ENCODE results near the gene PDCD4. TPM values are rescaled to one million over a fixed set of nuclear protein-coding genes. Genes with fewer than 3 reads are reported as not detected.
A peak's percentile ranks its signal among the peaks of the same experiment; 100 is the strongest.

PDCD4 gene
- total and polyA plus RNA-seq, 9 of the 15 experiments (the other 6 are each of a cell fraction or from before 2014, with no cell fraction given) = 12.9 to 44.1 (median 33.7) TPM

DNA sequence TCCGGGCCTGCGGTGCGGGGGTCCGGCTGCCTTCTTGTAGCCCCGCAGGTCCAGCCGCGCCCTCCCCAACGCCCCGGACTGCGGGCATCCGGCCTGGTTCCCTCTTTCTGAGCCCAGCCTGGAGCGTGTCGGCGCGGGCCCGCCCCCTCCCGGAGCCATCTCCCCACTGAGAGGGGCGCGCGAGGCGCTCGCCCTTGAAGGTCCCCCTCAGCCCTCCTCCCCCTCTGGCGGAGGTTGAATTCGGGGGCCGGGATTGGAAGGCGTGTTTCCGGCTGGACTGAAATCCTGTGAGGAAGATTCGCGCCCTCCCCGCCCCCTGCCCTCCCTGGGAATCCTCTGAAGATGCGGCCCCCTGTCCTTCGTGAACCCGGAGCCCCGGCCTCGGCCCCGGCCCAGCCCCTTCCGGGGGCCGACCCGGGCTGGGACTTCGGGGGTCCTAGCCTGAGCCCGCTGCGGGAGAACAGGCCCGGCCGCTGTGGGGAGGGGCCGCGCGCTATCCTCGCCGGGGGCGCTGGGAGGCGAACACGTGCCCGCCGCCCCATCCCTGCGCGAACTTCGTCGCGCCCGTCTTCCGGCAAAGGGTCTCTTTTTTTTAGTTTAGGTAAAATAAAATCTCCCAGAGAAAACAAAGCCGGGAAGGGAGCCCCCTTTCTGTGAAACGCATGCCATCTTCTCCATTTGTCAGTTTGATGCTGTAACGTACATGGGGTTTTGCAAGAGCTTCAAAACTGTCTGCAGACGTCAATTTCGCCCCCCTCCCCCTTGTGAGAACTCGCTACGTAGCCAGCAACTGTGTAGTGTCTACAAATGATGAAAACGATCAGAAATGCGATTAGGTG lies 636 bp downstream of the PDCD4 start (continued):
- TF ChIP-seq, protein P1, sequence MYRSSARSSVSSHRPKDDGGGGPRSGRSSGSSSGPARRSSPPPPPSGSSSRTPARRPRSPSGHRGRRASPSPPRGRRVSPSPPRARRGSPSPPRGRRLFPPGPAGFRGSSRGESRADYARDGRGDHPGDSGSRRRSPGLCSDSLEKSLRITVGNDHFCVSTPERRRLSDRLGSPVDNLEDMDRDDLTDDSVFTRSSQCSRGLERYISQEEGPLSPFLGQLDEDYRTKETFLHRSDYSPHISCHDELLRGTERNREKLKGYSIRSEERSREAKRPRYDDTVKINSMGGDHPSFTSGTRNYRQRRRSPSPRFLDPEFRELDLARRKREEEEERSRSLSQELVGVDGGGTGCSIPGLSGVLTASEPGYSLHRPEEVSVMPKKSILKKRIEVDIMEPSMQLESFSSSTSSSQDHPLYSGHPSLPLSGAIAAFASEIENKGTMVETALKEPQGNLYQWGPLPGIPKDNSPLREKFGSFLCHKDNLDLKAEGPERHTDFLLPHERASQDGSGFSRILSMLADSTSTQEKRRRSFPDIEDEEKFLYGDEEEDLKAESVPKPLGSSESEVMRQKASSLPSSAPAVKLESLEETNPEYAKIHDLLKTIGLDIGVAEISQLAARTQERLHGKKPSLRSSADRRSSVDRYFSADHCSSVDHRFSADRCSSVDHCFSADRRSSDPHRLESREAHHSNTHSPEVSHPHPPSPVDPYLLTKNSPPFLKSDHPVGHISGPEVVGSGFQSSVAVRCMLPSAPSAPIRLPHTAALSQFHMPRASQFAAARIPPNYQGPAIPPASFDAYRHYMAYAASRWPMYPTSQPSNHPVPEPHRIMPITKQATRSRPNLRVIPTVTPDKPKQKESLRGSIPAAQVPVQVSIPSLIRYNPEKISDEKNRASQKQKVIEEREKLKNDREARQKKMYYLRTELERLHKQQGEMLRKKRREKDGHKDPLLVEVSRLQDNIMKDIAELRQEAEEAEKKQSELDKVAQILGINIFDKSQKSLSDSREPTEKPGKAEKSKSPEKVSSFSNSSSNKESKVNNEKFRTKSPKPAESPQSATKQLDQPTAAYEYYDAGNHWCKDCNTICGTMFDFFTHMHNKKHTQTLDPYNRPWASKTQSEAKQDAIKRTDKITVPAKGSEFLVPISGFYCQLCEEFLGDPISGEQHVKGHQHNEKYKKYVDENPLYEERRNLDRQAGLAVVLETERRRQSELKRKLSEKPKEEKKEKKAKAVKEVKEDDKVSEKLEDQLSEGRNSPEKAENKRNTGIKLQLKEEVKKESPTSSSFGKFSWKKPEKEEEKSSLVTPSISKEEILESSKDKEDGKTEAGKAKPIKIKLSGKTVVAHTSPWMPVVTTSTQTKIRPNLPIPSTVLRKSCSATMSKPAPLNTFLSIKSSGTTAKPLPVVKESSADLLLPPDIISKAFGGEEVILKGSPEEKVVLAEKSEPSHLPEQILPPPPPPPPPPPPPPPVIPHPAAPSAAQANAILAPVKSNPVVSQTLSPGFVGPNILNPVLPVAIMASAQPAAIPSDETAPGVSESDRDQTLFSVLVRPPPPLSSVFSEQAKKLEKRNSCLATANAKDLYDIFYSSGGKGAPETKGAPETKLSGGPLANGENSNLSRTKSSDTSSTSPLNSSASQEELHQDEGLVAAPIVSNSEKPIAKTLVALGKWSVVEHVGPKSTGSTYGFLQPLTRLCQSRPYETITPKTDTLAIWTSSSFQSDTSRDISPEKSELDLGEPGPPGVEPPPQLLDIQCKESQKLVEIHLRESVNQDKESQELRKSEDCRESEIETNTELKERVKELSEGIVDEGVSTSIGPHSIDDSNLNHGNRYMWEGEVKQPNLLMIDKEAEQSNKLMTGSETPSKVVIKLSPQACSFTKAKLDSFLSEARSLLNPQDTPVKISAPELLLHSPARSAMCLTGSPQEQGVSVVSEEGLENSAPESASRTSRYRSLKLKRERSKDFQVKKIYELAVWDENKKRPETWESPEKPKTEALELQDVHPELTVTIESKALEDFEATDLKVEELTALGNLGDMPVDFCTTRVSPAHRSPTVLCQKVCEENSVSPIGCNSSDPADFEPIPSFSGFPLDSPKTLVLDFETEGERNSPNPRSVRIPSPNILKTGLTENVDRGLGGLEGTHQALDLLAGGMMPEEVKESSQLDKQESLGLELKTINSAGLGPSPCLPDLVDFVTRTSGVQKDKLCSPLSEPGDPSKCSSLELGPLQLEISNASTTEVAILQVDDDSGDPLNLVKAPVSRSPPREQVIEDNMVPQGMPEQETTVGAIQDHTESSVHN (IDR thresholded peaks at IDR 0.05; ENCODE audit: borderline replicate concordance in 1 of 2, low read depth in 1 of 2) = no peak
- TF ChIP-seq, protein P2, sequence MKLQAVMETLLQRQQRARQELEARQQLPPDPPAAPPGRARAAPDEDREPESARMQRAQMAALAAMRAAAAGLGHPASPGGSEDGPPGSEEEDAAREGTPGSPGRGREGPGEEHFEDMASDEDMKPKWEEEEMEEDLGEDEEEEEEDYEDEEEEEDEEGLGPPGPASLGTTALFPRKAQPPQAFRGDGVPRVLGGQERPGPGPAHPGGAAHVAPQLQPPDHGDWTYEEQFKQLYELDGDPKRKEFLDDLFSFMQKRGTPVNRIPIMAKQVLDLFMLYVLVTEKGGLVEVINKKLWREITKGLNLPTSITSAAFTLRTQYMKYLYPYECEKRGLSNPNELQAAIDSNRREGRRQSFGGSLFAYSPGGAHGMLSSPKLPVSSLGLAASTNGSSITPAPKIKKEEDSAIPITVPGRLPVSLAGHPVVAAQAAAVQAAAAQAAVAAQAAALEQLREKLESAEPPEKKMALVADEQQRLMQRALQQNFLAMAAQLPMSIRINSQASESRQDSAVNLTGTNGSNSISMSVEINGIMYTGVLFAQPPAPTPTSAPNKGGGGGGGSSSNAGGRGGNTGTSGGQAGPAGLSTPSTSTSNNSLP (IDR thresholded peaks at IDR 0.05; ENCODE audit: borderline replicate concordance, low read depth, low read length) = no peak
- no peak for TF ChIP-seq FOXP1 (CRISPR knock-in tag; IDR thresholded peaks at IDR 0.05)
- no peak for TF ChIP-seq PHTF2 (CRISPR knock-in tag; IDR thresholded peaks at IDR 0.05)
- TF ChIP-seq ZNF384 (IDR thresholded peaks at IDR 0.05; ENCODE audit: low read depth, low read length) = peak; percentile 33; the same call in 1 of the 2 replicates
- TF ChIP-seq, protein P3, sequence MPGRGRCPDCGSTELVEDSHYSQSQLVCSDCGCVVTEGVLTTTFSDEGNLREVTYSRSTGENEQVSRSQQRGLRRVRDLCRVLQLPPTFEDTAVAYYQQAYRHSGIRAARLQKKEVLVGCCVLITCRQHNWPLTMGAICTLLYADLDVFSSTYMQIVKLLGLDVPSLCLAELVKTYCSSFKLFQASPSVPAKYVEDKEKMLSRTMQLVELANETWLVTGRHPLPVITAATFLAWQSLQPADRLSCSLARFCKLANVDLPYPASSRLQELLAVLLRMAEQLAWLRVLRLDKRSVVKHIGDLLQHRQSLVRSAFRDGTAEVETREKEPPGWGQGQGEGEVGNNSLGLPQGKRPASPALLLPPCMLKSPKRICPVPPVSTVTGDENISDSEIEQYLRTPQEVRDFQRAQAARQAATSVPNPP (IDR thresholded peaks at IDR 0.05; ENCODE audit: borderline replicate concordance, insufficient read depth, insufficient read length) = no peak
- TF ChIP-seq ZNF134 (CRISPR knock-in tag; conservative IDR thresholded peaks at IDR 0.05) = no peak
- TF ChIP-seq HDAC1 (IDR thresholded peaks at IDR 0.05) = 0 out of 4 replicates have a peak, but pooled peaks of 1 of the 2 experiments have one; percentile 13
- TF ChIP-seq STAG1 (CRISPR knock-in tag; IDR thresholded peaks at IDR 0.05; ENCODE audit: borderline replicate concordance) = no peak
- no peak for TF ChIP-seq SP2 (IDR thresholded peaks at IDR 0.05; ENCODE audit: extremely low read depth, low read depth, low read length, poor library complexity, severe bottlenecking)
- no peak for TF ChIP-seq RBM25 (IDR thresholded peaks at IDR 0.05; ENCODE audit: low read depth, low read length, severe bottlenecking)
- no peak for TF ChIP-seq ZNF253 (CRISPR knock-in tag; conservative IDR thresholded peaks at IDR 0.05)
- no peak for TF ChIP-seq ZNF668 (CRISPR knock-in tag; IDR thresholded peaks at IDR 0.05)
